Colonic mucosa (tissue), 4 donors: ENCODE measurements around the gene ADAMTS19. TPM values are rescaled to one million over a fixed set of nuclear protein-coding genes. Genes with fewer than 3 reads are reported as not detected.

Experiments
- DNase-seq: peaks from one replicate; pipeline ENCODE4 v3.0.0-alpha.2; 2020
- H3K27ac ChIP-seq: fragments of 200-600 bp; one replicate; pipeline ENCODE4 v1.8.0; 2021
- H3K27me3 ChIP-seq: fragments of 200-600 bp; one replicate; pipeline ENCODE4 v1.8.0; 2021
- H3K36me3 ChIP-seq: fragments of 200-600 bp; one replicate; pipeline ENCODE4 v1.8.0; 2021
- H3K4me1 ChIP-seq: fragments of 200-600 bp; one replicate; pipeline ENCODE4 v1.8.0; 2021; ENCODE audit warnings: mild to moderate bottlenecking
- H3K4me3 ChIP-seq: fragments of 200-600 bp; one replicate; pipeline ENCODE4 v1.8.0; 2021
- H3K9ac ChIP-seq, 2 donors: one replicate each; pipeline ENCODE4 v1.7.0; 2013; ENCODE audit warnings: control low read depth in 2 of 2, low read depth in 2 of 2, low read length in 2 of 2
- H3K9me3 ChIP-seq: fragments of 200-600 bp; one replicate; pipeline ENCODE4 v1.8.0; 2021
- intact Hi-C: fragments of 100-400 bp; cut with DNase I; formaldehyde crosslinking; loops from one replicate; pipeline ENCODE4 v1.14.1; 2022
- total RNA-seq, 2 donors: library from RNA; stranded (reverse); fragmentation: NEBNext Ultra II Directional in 1 of 2; extraction: Animal tissue kit (Norgen Biotek cat#: 25700) in 1 of 2; gene quantifications; one replicate each; pipeline ENCODE4 v1.2.1, GENCODE V29; 2021
- TF ChIP-seq, protein P1 (sequence below): fragments of 200-600 bp; IDR thresholded peaks from one replicate; pipeline ENCODE4 v1.8.0; 2022; ENCODE audit warnings: antibody characterized with exemption, mild to moderate bottlenecking
- donor health status: healthy.
- donor health status: DM: no; HTN: no; CAD: no.
- donor health status: DM: no; HTN: no; CAD: no.

The ADAMTS19 gene
- total RNA-seq, 2 donors from 2014 or later, result 0.80 to 1.1 TPM

DNA sequence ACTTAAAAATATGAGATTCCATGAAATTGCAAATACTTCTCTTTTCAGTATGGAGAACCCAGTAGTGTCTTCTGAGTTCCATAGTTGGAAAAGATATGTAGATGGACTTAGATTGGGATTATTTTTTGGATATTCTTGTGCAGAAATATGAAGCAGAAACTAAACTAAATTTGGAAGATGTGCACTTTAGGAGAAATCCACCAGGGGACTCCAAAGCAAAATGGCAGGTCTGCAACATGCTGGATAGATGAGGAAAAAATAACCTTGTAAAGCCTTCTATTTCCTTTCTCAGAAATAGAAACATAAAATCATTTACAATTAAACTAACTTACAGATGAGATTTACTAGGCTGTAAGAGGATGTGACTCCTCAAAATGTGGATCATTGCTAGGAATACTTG is 238.6 kb downstream of the ADAMTS19 start:
- TF ChIP-seq, protein P1, sequence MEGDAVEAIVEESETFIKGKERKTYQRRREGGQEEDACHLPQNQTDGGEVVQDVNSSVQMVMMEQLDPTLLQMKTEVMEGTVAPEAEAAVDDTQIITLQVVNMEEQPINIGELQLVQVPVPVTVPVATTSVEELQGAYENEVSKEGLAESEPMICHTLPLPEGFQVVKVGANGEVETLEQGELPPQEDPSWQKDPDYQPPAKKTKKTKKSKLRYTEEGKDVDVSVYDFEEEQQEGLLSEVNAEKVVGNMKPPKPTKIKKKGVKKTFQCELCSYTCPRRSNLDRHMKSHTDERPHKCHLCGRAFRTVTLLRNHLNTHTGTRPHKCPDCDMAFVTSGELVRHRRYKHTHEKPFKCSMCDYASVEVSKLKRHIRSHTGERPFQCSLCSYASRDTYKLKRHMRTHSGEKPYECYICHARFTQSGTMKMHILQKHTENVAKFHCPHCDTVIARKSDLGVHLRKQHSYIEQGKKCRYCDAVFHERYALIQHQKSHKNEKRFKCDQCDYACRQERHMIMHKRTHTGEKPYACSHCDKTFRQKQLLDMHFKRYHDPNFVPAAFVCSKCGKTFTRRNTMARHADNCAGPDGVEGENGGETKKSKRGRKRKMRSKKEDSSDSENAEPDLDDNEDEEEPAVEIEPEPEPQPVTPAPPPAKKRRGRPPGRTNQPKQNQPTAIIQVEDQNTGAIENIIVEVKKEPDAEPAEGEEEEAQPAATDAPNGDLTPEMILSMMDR, result no peak
- DNase-seq, result no peak
- intact Hi-C loops, result no loop called here
- Histone ChIP-seq H3K27me3 (no peaks in the 10 kb centered on the region), H3K27ac (no peak overlapping the region), H3K36me3 (no peaks in the 10 kb centered on the region), H3K9me3 (no peaks in the 10 kb centered on the region), H3K4me3 (no peak overlapping the region), H3K4me1 (no peaks in the 10 kb centered on the region), H3K9ac (no peak overlapping the region)

- Histone ChIP-seq H3K9ac (no peak overlapping the region), H3K9me3 (no peaks in the 10 kb centered on the region), H3K27ac (no peak overlapping the region), H3K4me1 (no peaks in the 10 kb centered on the region), H3K27me3 (no peaks in the 10 kb centered on the region), H3K36me3 (no peaks in the 10 kb centered on the region), H3K4me3 (no peak overlapping the region)
- no peak for DNase-seq
- TF ChIP-seq, protein P1, result no peak
- intact Hi-C loops, result no loop called here
Observed at GRCh38 chr5:129716235-129716634, 256.1 kb downstream of the ADAMTS19 start.

GRCh38 chr5:129716651-129717050 is 256.6 kb downstream of the ADAMTS19 start:
- H3K9ac ChIP-seq, result no peak overlapping the region
- H3K9me3 ChIP-seq, result no peaks in the 10 kb centered on the region
- DNase-seq, result no peak
- no peaks in the 10 kb centered on the region for H3K36me3 ChIP-seq
- H3K4me1 ChIP-seq, result no peaks in the 10 kb centered on the region
- TF ChIP-seq, protein P1, result no peak
- intact Hi-C loops, result no loop called here
- no peaks in the 10 kb centered on the region for H3K27me3 ChIP-seq
- H3K27ac ChIP-seq, result no peak overlapping the region
- H3K4me3 ChIP-seq, result no peak overlapping the region

DNA sequence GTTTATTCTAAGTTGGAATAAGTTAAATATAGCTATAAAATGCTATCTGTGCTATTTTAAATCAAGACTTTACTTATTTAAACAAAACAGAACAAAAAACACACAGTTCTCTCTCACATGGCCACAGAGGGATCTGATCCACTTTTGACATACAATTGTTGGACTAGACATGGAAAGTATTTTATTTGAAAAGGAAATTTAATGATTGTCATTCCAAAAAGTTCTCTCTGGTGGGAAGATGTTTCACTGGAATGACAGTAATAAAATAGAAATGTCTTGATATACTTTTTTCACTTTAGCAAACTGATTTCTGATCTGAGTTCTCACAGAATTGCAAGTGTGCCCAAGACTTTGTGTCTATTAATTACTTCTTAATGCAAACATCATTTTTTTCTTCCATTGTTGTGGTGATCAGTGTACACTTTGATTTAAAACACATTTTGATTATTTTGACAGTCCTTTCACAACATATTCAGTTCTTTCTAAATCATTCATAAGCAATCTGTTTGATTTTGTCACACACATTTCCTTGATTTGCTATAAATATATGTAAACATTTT is 257.7 kb downstream of the ADAMTS19 start:
- intact Hi-C loops, result no loop called here
- Histone ChIP-seq H3K9ac (no peak overlapping the region), H3K36me3 (no peaks in the 10 kb centered on the region), H3K27me3 (no peaks in the 10 kb centered on the region), H3K4me1 (no peaks in the 10 kb centered on the region), H3K9me3 (no peaks in the 10 kb centered on the region), H3K27ac (no peak overlapping the region), H3K4me3 (no peak overlapping the region)
- no peak for DNase-seq
- TF ChIP-seq, protein P1, result no peak

GRCh38 chr5:129718471-129719090 is 258.5 kb downstream of the ADAMTS19 start:
- Histone ChIP-seq H3K27ac (no peak overlapping the region), H3K4me1 (no peaks in the 10 kb centered on the region), H3K27me3 (no peaks in the 10 kb centered on the region), H3K36me3 (no peaks in the 10 kb centered on the region), H3K4me3 (no peak overlapping the region), H3K9ac (no peak overlapping the region), H3K9me3 (no peaks in the 10 kb centered on the region)
- intact Hi-C loops, result no loop called here
- TF ChIP-seq, protein P1, result no peak
- no peak for DNase-seq
